ENCODE results near the gene CERS1.

The CERS1 gene

GRCh38 chr19:18899624-18900560 is 3.9 kb upstream of the CERS1 start:
- DNase-seq (ENCODE audit: extremely low read depth in 1 of 2, low read depth in 1 of 2): no peak

DNA sequence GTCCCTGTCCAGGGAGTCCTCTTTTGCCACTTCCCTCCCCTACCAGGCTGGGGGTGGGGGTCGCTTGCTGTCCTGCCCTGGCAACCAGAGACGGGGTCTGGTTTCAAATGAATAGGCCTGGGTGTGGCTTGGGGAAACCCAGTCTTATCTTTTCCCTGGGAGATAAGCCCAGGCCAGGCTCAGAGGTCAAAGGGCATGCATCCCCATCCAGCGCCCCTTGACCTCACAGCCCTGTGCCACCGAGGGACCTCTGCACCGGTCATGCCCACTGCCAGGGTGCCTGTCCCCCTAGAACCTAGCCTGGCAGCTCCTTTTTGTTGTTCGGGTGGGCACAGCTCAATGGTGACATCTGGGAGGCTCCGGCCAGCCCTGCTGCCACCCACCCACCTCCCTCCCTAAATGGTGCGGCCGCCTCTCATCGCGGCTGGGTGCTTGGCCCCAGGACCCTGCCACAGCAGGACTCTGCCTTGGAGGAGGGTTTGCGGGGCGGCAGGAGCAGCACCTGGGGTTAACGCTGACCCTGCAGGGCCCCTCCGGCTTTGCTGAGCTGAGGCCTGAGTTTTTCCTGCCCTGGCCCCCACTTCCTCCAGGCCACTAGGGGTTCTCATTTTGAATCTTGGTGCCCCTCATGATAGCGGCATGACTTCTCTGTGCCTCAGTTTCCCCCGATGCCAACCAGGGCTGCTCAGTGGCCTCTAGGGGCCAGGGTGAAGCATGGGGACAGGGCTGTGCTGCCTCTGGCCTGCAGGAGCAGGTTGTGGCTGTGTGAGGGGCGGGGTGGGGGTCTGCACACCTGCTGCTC is 2.9 kb upstream of the CERS1 start:
- no peak for DNase-seq (ENCODE audit: extremely low read depth in 1 of 2, low read depth in 1 of 2)

DNA sequence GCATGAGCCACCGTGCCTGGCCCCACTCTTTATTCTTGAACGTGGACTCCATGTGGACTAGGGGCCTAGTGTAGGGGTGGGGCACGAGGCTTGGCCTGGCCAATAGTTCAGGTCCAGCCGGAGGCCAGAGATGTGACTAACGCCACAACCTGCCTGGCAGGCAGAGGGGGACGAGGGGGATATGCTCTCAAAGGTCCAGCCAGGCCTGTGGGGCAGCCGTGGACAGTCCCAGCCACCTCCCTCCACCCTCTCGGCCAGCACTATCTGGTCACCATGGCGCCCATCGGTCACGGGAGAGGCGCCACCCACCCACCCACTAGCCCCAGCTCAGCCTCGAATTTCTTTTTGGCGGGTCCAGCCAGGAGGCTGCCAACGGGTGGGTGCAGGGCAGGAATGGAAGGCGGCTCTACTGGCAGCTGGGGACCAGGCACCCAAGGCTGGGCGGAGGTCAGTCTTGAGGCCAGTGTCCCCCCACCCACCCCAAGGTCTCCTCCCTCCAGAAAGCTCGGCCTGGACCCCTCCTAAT is 2.2 kb upstream of the CERS1 start:
- DNase-seq (ENCODE audit: extremely low read depth in 1 of 2, low read depth in 1 of 2): no peak

GRCh38 chr19:18897094-18898029 is 1.4 kb upstream of the CERS1 start:
- DNase-seq (ENCODE audit: extremely low read depth in 1 of 2, low read depth in 1 of 2): no peak

- DNase-seq (ENCODE audit: extremely low read depth in 1 of 2, low read depth in 1 of 2): no peak
Observed at GRCh38 chr19:18896421-18896841, 473 bp upstream of the CERS1 start.

- DNase-seq (ENCODE audit: extremely low read depth in 1 of 2, low read depth in 1 of 2): no peak
Observed at GRCh38 chr19:18895038-18895823, 727 bp downstream of the CERS1 start.

DNA sequence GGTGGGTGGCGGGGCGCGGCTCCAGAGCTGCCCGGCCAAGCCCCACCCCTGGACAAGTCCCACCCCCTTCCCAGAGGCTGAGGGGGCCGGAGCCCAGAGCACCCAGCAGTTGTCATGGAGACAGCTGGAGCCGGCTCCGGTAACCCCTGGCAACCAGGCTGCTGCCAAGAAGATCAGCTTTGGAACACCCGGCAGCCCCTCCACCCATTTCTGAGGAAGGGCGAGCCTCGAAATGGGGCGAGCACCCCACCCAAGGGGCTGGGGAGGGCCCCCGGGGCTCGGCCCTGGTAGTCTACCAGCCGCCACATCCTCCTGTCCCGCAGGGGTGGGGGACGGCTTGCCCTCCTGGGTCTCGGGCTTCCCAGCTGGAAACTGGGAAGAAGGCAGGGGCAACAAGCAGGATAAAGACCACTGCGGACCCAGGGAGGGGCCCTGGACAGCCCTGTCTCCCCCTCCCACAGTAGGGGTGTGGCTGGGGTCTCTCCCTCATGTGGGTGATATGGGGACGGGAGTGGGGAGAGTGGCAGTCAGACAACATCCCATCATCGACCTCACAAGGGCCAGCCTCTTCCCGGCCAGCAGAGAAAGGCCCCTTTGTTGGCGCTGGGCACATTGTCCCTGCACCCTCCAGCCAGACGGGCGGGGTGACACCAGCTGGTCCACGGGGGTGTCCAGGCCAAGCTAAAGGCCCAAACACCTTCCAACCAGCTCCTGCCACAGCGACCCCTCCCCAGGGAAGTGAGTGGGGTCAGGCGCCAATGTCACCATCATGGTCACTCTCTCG is 1.5 kb downstream of the CERS1 start:
- no peak for DNase-seq (ENCODE audit: extremely low read depth in 1 of 2, low read depth in 1 of 2)

GRCh38 chr19:18893587-18894253 is 2.2 kb downstream of the CERS1 start:
- DNase-seq (ENCODE audit: extremely low read depth in 1 of 2, low read depth in 1 of 2): no peak

- no peak for DNase-seq (ENCODE audit: extremely low read depth in 1 of 2, low read depth in 1 of 2)
Observed at GRCh38 chr19:18889949-18890745, 5.8 kb downstream of the CERS1 start.

DNA sequence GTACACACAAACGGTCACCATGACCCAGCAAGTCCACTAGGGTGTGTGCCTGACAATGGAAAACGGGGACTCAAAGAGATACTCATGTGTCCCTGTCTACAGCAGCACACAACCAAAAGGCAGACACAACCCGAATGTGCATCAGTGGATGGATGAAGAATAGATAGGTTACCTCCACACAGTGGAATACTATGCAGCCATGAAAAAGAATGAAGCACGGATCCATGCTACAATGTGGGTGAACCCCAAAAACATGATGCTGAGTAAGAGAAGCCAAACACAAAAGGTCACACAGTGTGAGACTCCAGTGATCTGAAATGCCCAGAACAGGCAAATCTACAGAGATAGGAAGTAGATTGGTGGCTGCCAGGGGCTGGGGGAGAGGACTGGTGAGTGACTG is 9.0 kb downstream of the CERS1 start:
- no peak for DNase-seq (ENCODE audit: extremely low read depth in 1 of 2, low read depth in 1 of 2)

DNA sequence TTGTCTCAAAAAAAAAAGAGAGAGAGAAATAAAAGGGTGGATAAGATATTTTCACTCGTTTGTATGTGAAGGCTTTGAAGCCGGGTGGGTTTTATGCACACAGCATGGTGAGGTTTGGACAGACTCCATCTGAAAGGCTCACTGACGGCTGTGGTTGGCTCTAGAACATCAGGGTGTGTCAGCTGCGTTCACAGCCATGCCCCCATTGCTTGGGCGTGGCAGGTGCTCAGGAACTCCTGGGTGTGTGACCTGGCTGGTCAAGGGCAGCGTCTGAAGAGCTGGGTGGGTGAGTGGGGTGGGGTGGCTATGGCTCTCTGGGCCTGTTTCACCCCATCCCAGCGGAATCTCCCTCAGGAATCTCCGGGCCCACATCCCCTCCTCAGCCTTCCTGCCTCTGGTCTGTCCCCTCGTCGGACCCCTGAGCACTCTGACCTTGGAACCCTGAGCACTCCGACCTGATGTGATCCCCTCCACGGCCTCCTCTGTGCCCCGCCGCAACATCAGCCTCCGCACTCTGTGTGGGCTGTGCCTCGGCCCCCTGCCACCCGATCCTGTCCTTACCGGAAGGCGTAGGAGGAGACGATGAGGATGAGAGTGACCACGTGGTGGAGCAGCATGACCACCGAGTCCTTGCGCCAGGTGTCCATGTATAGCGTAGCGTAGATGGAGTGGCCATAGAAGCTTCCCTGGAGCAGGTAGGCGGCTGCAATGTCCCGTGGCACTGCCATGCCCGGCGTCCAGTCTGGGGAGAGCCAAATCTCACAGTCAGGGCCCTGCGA is 12.2 kb downstream of the CERS1 start:
- DNase-seq (ENCODE audit: extremely low read depth in 1 of 2, low read depth in 1 of 2): no peak

GRCh38 chr19:18881491-18881890 is 14.5 kb downstream of the CERS1 start:
- DNase-seq (ENCODE audit: extremely low read depth in 1 of 2, low read depth in 1 of 2): no peak

DNA sequence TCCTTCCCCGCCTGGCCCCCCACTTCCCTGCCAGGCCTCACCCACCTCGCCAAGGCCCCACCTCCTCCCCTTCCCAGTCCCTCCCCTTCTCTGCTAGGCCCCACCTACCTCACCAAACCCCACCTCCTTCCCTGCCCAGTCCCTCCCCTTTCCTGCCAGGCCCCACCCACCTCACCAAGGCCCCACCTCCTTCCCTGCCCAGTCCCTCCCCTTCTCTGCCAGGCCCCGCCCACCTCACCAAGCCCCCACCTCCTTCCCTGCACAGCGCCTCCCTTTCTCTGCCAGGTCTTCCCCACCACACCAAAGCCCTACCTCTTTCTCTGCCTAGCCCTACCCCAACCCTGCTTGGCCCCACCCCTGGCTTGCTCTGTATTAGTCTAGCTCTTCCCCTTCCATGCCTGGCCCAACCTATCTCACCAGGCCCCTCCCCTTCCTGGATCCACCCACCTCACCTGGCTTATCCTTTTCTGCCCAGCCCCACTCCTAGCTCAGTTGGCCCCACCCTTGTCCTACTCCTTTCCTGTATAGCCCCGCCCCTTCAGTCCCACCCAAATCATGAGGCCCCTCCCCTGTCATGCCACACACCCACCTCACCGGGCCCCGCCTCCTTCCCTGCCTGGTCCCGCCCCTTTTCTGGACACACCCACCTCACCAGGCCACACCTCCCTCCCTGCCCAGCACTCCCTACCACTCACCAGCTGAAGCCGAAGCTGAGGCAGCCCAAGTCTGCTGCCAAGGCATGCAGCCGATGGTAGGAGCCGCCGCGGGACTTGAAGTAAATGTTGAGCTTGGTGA is 16.2 kb downstream of the CERS1 start:
- no peak for DNase-seq (ENCODE audit: extremely low read depth in 1 of 2, low read depth in 1 of 2)

- DNase-seq (ENCODE audit: extremely low read depth in 1 of 2, low read depth in 1 of 2): no peak
Observed at GRCh38 chr19:18878858-18879578, 16.9 kb downstream of the CERS1 start.

- DNase-seq (ENCODE audit: extremely low read depth in 1 of 2, low read depth in 1 of 2): no peak
Observed at GRCh38 chr19:18878058-18878797, 17.7 kb downstream of the CERS1 start.
